Measurements from ENCODE around the gene GJD4.

DNA sequence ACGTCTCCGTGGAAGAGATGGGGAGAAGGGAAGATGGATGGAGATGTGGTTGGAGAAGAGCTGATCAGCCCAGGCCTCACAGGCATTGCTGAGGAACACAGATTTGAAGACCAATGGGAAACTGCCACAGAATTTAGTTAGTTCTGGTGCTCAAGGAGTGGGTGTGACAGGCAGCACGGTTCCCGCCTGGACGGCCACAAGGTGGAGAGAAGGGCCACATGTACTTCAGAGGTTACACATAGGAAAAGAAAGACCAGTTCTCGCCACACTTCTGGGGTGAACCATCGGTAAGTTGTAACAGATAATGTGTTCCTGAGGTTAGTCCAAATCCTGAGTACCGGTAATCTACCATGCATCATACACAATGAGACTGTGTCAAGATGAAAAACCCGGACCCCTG, 29.5 kb upstream of the GJD4 start:
- TF ChIP-seq, protein P1, sequence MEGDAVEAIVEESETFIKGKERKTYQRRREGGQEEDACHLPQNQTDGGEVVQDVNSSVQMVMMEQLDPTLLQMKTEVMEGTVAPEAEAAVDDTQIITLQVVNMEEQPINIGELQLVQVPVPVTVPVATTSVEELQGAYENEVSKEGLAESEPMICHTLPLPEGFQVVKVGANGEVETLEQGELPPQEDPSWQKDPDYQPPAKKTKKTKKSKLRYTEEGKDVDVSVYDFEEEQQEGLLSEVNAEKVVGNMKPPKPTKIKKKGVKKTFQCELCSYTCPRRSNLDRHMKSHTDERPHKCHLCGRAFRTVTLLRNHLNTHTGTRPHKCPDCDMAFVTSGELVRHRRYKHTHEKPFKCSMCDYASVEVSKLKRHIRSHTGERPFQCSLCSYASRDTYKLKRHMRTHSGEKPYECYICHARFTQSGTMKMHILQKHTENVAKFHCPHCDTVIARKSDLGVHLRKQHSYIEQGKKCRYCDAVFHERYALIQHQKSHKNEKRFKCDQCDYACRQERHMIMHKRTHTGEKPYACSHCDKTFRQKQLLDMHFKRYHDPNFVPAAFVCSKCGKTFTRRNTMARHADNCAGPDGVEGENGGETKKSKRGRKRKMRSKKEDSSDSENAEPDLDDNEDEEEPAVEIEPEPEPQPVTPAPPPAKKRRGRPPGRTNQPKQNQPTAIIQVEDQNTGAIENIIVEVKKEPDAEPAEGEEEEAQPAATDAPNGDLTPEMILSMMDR (IDR thresholded peaks at IDR 0.05), result no peak
- TF ChIP-seq EP300 (IDR thresholded peaks at IDR 0.05) (no peak), POLR2A (IDR thresholded peaks at IDR 0.05; ENCODE audit: low read depth) (no peak), POLR2AphosphoS5 (IDR thresholded peaks at IDR 0.05) (no peak)
